GM21723 (cell line): ENCODE data around the gene CABS1.

Experiments
- ATAC-seq: cut with Tn5 transposase; IDR thresholded peaks from one replicate; pipeline ENCODE4 v1.9.1; 2021; ENCODE audit warnings: mild to moderate bottlenecking, moderate library complexity; ENCODE audit not compliant: unreplicated experiment

The CABS1 gene

DNA sequence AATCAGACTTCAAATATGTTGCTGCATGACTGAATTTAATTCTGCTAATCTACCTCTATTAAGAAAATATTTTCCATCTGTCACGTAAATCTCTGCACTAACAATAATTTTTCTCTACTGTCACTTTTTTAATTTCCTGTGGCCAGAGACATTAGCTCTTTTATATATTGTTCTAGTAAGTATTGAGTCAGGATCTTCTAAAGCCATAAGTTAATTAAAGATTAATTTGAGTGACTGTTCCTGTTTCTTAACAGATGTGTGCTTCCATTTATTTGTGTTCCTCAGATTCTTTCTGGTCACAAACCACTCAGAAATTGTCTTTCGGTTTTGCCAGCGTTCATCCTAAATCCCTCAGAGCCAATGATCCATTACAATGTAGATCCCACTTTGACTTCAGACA lies 45.8 kb downstream of the CABS1 start:
- ATAC-seq, result no peak

DNA sequence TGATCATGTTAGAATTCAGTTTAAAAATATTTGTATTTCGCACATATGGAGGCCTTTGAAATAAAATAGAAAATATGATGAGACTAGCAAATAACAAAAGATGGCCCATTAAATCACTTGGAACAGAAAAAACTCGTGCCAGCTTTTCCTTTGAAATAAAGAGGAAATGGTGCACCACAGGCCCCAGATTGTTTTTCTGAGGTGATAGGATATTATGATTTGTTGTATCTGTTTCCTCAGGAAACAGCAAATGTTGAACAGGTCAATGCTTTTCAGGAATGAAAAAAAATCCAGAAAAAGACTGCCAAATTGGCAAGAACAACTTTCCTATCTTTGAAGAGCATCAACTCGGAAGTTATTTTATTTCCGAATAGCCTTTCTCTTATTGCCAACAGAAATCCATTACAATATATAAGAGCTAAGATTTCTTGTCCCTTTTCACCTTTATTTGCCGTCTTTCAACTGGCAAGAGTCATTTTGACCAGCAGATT lies 48.0 kb downstream of the CABS1 start, which contains the start of gene SMR3B:
TSS of gene SMR3B (plus strand) at position 441 of the 491 bp plus-strand sequence. CDS start 1,380 bp downstream, outside the sequence.
- ATAC-seq, result no peak
